Endothelial cell of umbilical vein (primary cell): ENCODE data around the gene ADCY5. TPM values are rescaled to one million over a fixed set of nuclear protein-coding genes. Genes with fewer than 3 reads are reported as not detected.

Source experiments
- BruUV-seq: library from RNA; stranded (reverse); fragments of 400-500 nt; replicated peaks from 2 replicates; lab custom pipeline; 2021; lab: Mats Ljungman, UMichigan
- CTCF ChIA-PET: fragments of 300-600, 350-600 bp; sonication (Branson Sonifier 250); formaldehyde crosslinking; loops from one replicate; lab custom pipeline; 2021; ENCODE audit warnings: antibody characterized with exemption, inconsistent platforms; lab: Charles Lee
- POLR2A ChIA-PET: fragments of 300-600, 350-600 bp; sonication (Branson Sonifier 250); formaldehyde crosslinking; loops from one replicate; lab custom pipeline; 2021; ENCODE audit warnings: antibody characterized with exemption, inconsistent platforms; lab: Charles Lee
- DNase-seq: peaks from one replicate; pipeline ENCODE4 v3.0.0-alpha.2; 2011; ENCODE audit warnings: low read depth, low spot score
- FAIRE-seq: peaks from 2 replicates; lab custom pipeline; 2011; peaks lifted over from hg19 to GRCh38; lab: Jason Lieb, UNC
- H2AFZ ChIP-seq: 2 replicates; pipeline ENCODE4 v1.6.0; 2012; ENCODE audit warnings: low read depth, low read length, control low read depth, inconsistent platforms
- H3K27ac ChIP-seq: 2 replicates; pipeline ENCODE4 v1.5.1; 2011; ENCODE audit warnings: low read depth, mild to moderate bottlenecking, control low read depth, low read length, moderate library complexity; ENCODE audit not compliant: insufficient read depth
- H3K27me3 ChIP-seq, 2 experiments: 2 replicates each; pipeline versions ENCODE4 v1.6.0 to v1.6.1; 2011; ENCODE audit warnings: low read length in 2 of 2, mixed read lengths in 1 of 2; ENCODE audit not compliant: control insufficient read depth in 2 of 2, insufficient read depth in 2 of 2
- H3K36me3 ChIP-seq, 2 experiments: 2 replicates in 1 of 2; 3 replicates in 1 of 2; pipeline ENCODE4 v1.5.1; 2011; ENCODE audit warnings: low read length in 2 of 2, mild to moderate bottlenecking in 1 of 2, moderate library complexity in 1 of 2; ENCODE audit not compliant: control insufficient read depth in 2 of 2, insufficient read depth in 2 of 2; ENCODE audit errors: extremely low read depth in 1 of 2
- H3K4me1 ChIP-seq: 3 replicates; pipeline ENCODE4 v1.5.1; 2011; ENCODE audit warnings: mild to moderate bottlenecking, low read length; ENCODE audit not compliant: control insufficient read depth, insufficient read depth; ENCODE audit errors: extremely low read depth
- H3K4me2 ChIP-seq: 2 replicates; pipeline ENCODE4 v1.6.1; 2011; ENCODE audit warnings: low read length, control low read depth, mixed read lengths; ENCODE audit not compliant: insufficient read depth
- H3K4me3 ChIP-seq, 3 experiments: fragments of 200-600 bp in 1 of 3; sonication (generic), shearing (Covaris generic) in 1 of 3; replicated peaks in 1 of 3; 2 replicates each; pipeline ENCODE4 v1.5.1; 2011 to 2016; ENCODE audit warnings: control low read depth in 3 of 3, low read length in 3 of 3, mild to moderate bottlenecking in 2 of 3, inconsistent platforms in 1 of 3, low read depth in 1 of 3, moderate library complexity in 1 of 3; ENCODE audit not compliant: insufficient read depth in 1 of 3
- H3K79me2 ChIP-seq: 2 replicates; pipeline ENCODE4 v1.6.0; 2012; ENCODE audit warnings: low read length, inconsistent platforms; ENCODE audit not compliant: control insufficient read depth, insufficient read depth
- H3K9ac ChIP-seq: replicated peaks from 2 replicates; pipeline ENCODE3; 2011; ENCODE audit warnings: low read length, control low read depth; ENCODE audit not compliant: insufficient read depth; ENCODE audit errors: extremely low read depth
- H3K9me1 ChIP-seq: replicated peaks from 3 replicates; pipeline ENCODE4 v1.6.0; 2011; ENCODE audit warnings: mild to moderate bottlenecking, low read length; ENCODE audit not compliant: control insufficient read depth, insufficient read depth; ENCODE audit errors: extremely low read depth
- H3K9me3 ChIP-seq: replicated peaks from 2 replicates; pipeline ENCODE4 v1.5.1; 2012; ENCODE audit warnings: low read length, inconsistent platforms; ENCODE audit not compliant: control insufficient read depth, insufficient read depth
- H4K20me1 ChIP-seq: replicated peaks from 2 replicates; pipeline ENCODE3; 2011; ENCODE audit warnings: mild to moderate bottlenecking, low read length; ENCODE audit not compliant: control insufficient read depth, insufficient read depth; ENCODE audit errors: extremely low read depth
- FOS ChIP-seq: IDR thresholded peaks from 2 replicates; pipeline ENCODE4 v1.6.1; 2011; ENCODE audit warnings: mild to moderate bottlenecking, low read length, moderate library complexity, borderline replicate concordance; ENCODE audit not compliant: insufficient read depth
- GATA2 ChIP-seq: IDR thresholded peaks from 2 replicates; pipeline ENCODE4 v1.7.0; 2011; ENCODE audit warnings: low read depth, mild to moderate bottlenecking, moderate library complexity, mixed read lengths, low read length; ENCODE audit not compliant: insufficient read length, insufficient read depth
- JUN ChIP-seq: IDR thresholded peaks from 2 replicates; pipeline ENCODE4 v1.6.1; 2011; ENCODE audit warnings: borderline replicate concordance, low read depth; ENCODE audit not compliant: insufficient read length, insufficient read depth
- MAX ChIP-seq: IDR thresholded peaks from 2 replicates; pipeline ENCODE4 v1.6.1; 2011; ENCODE audit not compliant: insufficient read depth, insufficient read length
- POLR2A ChIP-seq: IDR thresholded peaks from 2 replicates; pipeline ENCODE4 v1.6.1; 2012; ENCODE audit warnings: low read depth, mild to moderate bottlenecking, control low read depth, low read length
- dilution Hi-C: fragments of 300-500 bp; cut with MboI; formaldehyde crosslinking; loops from one replicate; pipeline ENCODE4 v1.15.0; 2019; ENCODE audit warnings: low sequenced_read_pairs; ENCODE audit not compliant: extremely low pct_ligation_motif_present
- intact Hi-C: fragments of 100-400 bp; cut with micrococcal nuclease; formaldehyde crosslinking; loops from one replicate; pipeline ENCODE4 v1.10.0; 2022
- polyA plus RNA-seq, 4 experiments: library from polyadenylated mRNA; depleted of rRNA in 3 of 4; stranded (reverse) in 3 of 4; unstranded in 1 of 4; fragments of >200 nt; gene quantifications; 2 replicates each; pipeline versions ENCODE4 v1.2.1 to v1.2.3, GENCODE V29; 2011 to 2012; ENCODE audit warnings: missing spikeins in 1 of 4
- total RNA-seq: library from RNA; stranded (reverse); gene quantifications from 2 replicates; pipeline ENCODE4 v1.2.3, GENCODE V29; 2021
- TF ChIP-seq, protein P1 (sequence below), 2 donors: IDR thresholded peaks; 1 replicate in 1 of 2; 2 replicates in 1 of 2; pipeline ENCODE4 v1.5.1; 2011; ENCODE audit warnings: low read length in 2 of 2, mild to moderate bottlenecking in 2 of 2, moderate library complexity in 2 of 2, control low read depth in 1 of 2, inconsistent platforms in 1 of 2, low read depth in 1 of 2; ENCODE audit not compliant: insufficient read depth in 1 of 2; ENCODE audit errors: extremely low read depth in 1 of 2

The ADCY5 gene
- total and polyA plus RNA-seq, 2 donors (not counting 3 experiments of a cell fraction or from before 2014, with no cell fraction given), result 0.01 TPM; not detected in 1

DNA sequence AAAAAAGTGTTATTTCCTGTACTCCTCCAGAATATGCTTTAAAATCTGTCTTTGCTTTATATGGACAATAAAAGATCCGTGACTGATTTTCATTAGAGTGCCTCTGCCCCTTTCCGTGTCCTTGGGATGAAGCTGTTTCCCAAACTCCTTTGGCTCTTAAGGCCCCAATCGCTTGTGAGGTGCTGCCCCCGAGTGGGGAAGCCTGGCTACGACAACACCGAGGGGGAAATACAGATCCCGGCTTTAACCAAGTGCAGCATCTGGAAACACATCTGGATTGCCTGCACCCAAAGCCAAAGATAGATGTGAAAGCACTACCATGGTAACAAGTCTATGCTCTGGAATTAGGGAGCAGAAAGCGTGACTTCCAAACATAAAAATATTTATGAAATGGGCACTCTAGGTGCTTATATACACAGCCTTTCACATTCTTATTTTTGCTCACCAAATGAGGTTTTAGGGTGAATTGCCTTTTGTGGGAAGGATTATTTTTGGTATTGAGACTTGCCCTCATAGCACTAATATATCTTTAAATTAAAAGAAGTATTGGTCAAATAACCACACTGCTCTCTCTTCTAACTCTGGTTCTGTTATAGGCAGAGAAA lies 40.6 kb upstream of the ADCY5 start:
- Histone ChIP-seq H3K4me1 (no peaks in the 10 kb centered on the region), H3K79me2 (no peaks in the 10 kb centered on the region), H3K9me3 (no peaks in the 10 kb centered on the region), H3K4me3 (no peak overlapping the region), H4K20me1 (no peaks in the 10 kb centered on the region), H2AFZ (no peak overlapping the region), H3K27me3 (no peaks in the 10 kb centered on the region), H3K9ac (no peak overlapping the region), H3K36me3 (no peaks in the 10 kb centered on the region), H3K27ac (no peak overlapping the region), H3K4me2 (no peak overlapping the region), H3K9me1 (no peaks in the 10 kb centered on the region)
- TF ChIP-seq FOS (no peak), MAX (no peak), POLR2A (no peak), GATA2 (no peak), JUN (no peak)
- TF ChIP-seq, protein P1, sequence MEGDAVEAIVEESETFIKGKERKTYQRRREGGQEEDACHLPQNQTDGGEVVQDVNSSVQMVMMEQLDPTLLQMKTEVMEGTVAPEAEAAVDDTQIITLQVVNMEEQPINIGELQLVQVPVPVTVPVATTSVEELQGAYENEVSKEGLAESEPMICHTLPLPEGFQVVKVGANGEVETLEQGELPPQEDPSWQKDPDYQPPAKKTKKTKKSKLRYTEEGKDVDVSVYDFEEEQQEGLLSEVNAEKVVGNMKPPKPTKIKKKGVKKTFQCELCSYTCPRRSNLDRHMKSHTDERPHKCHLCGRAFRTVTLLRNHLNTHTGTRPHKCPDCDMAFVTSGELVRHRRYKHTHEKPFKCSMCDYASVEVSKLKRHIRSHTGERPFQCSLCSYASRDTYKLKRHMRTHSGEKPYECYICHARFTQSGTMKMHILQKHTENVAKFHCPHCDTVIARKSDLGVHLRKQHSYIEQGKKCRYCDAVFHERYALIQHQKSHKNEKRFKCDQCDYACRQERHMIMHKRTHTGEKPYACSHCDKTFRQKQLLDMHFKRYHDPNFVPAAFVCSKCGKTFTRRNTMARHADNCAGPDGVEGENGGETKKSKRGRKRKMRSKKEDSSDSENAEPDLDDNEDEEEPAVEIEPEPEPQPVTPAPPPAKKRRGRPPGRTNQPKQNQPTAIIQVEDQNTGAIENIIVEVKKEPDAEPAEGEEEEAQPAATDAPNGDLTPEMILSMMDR (IDR thresholded peaks at IDR 0.05; ENCODE audit: extremely low read depth in 1 of 2, insufficient read depth in 1 of 2, low read depth in 1 of 2, low read length in 2 of 2), result peak; percentile 85 to 89
- intact Hi-C loops (loop anchor here (1.0 to 2.0 kb wide), 4 partner anchors 39 to 203 kb away; no protein-coding TSS in a partner anchor), dilution Hi-C loops (no loop called here)
- FAIRE-seq (peak; percentile 79), DNase-seq (peak; percentile 67)
- CTCF ChIA-PET, result interaction anchor here (0.6 to 3.1 kb wide), 37 partner anchors 9 to 1942 kb away, joined by 3 to 121 read pairs (median 4); partner anchors contain the start of gene ADCY5
- BruUV-seq, result no TSS peak
- POLR2A ChIA-PET, result no interaction called here
